ENCODE results near the gene HSPB1.

DNA sequence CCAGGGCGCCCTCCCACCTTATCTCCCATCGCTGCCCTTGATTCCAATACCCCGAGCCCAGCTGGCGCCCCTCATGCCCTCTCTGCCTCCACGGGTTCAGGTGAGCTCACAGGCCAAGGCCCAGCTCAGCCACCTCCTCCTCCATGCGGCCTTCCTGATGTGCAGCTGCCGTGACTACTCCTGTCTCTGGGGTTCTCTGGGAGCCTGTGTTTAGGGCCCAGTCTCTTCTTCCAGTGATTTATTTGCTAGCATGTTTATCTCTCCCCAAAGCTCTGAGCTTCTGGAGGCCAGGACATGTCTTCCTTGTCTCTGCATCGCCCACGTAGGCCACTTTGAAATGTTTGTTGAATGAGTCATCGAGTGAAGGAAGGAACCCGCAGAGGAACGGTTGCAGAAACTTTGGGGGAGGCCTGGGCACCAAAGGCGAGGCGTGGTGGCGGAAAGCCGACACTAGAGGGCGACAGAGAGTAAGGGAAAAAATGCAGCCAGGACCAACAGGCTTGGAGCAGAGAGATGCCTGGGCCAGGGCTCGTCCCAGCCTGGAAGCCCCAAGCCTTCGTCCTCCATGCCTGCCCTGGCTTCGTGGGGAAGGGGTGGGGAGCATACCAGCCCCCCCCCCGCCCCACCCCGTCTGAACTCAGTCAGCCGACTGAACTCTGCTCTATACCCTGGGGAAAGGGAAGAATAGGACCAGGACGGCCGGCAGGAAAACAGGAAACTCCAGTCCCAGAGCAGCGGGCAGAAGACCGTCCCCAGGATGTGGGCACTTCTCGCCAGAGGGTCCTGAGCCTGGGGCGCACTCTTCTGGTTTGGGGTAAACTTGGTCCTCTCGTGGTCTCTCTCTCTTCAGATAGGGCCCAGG, 10.9 kb upstream of the HSPB1 start:
- TF ChIP-seq, protein P1, sequence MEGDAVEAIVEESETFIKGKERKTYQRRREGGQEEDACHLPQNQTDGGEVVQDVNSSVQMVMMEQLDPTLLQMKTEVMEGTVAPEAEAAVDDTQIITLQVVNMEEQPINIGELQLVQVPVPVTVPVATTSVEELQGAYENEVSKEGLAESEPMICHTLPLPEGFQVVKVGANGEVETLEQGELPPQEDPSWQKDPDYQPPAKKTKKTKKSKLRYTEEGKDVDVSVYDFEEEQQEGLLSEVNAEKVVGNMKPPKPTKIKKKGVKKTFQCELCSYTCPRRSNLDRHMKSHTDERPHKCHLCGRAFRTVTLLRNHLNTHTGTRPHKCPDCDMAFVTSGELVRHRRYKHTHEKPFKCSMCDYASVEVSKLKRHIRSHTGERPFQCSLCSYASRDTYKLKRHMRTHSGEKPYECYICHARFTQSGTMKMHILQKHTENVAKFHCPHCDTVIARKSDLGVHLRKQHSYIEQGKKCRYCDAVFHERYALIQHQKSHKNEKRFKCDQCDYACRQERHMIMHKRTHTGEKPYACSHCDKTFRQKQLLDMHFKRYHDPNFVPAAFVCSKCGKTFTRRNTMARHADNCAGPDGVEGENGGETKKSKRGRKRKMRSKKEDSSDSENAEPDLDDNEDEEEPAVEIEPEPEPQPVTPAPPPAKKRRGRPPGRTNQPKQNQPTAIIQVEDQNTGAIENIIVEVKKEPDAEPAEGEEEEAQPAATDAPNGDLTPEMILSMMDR (conservative IDR thresholded peaks at IDR 0.05), result peak; percentile 99
- no peak for TF ChIP-seq ZFX (IDR thresholded peaks at IDR 0.05)

All from C4-2B (cell line).